Large intestine (tissue), 3 donors: ENCODE data around the gene ZDHHC14. TPM values are rescaled to one million over a fixed set of nuclear protein-coding genes. Genes with fewer than 3 reads are reported as not detected.

ENCODE experiments used
- DNase-seq, 2 donors: peaks; one replicate each; pipeline versions ENCODE4 v3.0.0 to v3.0.0-alpha.2; 2013
- H3K27ac ChIP-seq: one replicate; pipeline ENCODE4 v1.5.1; 2013; ENCODE audit warnings: low read length
- H3K27me3 ChIP-seq: 2 replicates; pipeline ENCODE4 v1.6.1; 2013; ENCODE audit warnings: low read length; ENCODE audit not compliant: control insufficient read depth, insufficient read depth
- H3K36me3 ChIP-seq: 2 replicates; pipeline ENCODE4 v1.6.1; 2013; ENCODE audit warnings: low read length; ENCODE audit not compliant: control insufficient read depth, insufficient read depth
- H3K4me1 ChIP-seq: one replicate; pipeline ENCODE4 v1.6.1; 2013; ENCODE audit warnings: low read length; ENCODE audit not compliant: control insufficient read depth, insufficient read depth
- H3K4me3 ChIP-seq: one replicate; pipeline ENCODE4 v1.5.1; 2013; ENCODE audit warnings: low read length
- H3K9me3 ChIP-seq: one replicate; pipeline ENCODE4 v1.6.1; 2013; ENCODE audit warnings: mild to moderate bottlenecking, low read depth, low read length, moderate library complexity; ENCODE audit not compliant: control insufficient read depth
- WGBS: methylation state at CpG from one replicate; pipeline ENCODE4 v1.1.5; 2013; ENCODE audit warnings: low lambda C conversion rate; ENCODE audit not compliant: insufficient coverage; 5-methylcytosine and 5-hydroxymethylcytosine counted together
- polyA plus RNA-seq: library from polyadenylated mRNA; unstranded; fragments of 120-200 nt; gene quantifications from one replicate; pipeline ENCODE4 v1.2.1, GENCODE V29; 2013

The ZDHHC14 gene
- polyA plus RNA-seq, 1 donor, result 26.5 TPM

DNA sequence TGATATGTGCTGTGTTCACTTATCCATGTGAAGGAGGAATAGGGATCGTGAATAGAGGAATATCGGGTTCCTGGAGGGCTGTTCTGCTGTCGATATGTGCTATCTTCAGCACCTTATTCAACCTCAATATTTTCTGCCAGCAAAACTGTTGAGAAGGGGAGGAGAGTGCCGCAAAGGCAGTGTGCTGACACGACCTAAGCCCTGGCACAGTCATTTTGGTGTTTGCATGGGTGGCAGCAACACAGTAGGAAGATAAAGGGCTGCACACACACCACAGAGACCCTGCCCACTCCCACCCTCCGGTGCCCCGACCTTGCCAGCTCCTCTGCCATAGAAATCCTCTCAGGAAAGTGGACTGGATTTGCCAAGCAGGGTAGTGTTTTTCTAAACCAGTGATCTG, 47.0 kb downstream of the ZDHHC14 start:
- Histone ChIP-seq H3K27me3 (no peaks in the 10 kb centered on the region), H3K36me3 (no peaks in the 10 kb centered on the region), H3K4me3 (no peak overlapping the region), H3K4me1 (peaks cover 25% of the 10 kb centered on the region), H3K27ac (no peak overlapping the region), H3K9me3 (no peaks in the 10 kb centered on the region)
- WGBS, result no CpG with 5 or more reads among the region's 7 CpGs
- no peak for DNase-seq

GRCh38 chr6:157428427-157429202, 47.6 kb downstream of the ZDHHC14 start:
- no CpG with 5 or more reads among the region's 21 CpGs for WGBS
- Histone ChIP-seq H3K36me3 (no peaks in the 10 kb centered on the region), H3K27me3 (no peaks in the 10 kb centered on the region), H3K27ac (peak overlapping the region; percentile 47), H3K4me1 (peaks cover 27% of the 10 kb centered on the region), H3K4me3 (no peak overlapping the region), H3K9me3 (no peaks in the 10 kb centered on the region)
- DNase-seq, result peak; percentile 68 to 79

DNA sequence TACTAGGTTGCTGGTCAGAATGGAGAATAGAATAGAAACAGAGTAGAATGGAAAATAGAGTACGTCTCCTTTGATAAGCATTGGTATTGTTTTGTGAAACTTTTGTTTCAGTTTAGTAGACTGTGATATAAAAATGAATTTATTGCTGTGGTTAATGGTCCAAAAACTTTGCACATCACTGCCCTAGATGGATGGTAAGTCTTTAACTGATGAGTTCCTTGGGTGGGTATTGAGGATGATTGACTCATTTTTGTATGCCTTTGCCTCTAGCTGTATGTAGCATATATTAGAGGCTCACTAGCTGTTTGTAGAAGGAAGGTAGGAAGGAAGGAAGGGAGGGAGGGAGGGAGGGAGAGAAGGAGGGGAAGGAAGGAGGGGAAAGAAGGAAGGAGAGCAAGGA, 48.3 kb downstream of the ZDHHC14 start:
- Histone ChIP-seq H3K4me1 (peaks cover 23% of the 10 kb centered on the region), H3K4me3 (no peak overlapping the region), H3K9me3 (no peaks in the 10 kb centered on the region), H3K27me3 (no peaks in the 10 kb centered on the region), H3K36me3 (no peaks in the 10 kb centered on the region), H3K27ac (no peak overlapping the region)
- WGBS, result 86% methylated on average over 1 of the region's 1 CpG
- DNase-seq, result no peak

- no CpG with 5 or more reads among the region's 3 CpGs for WGBS
- no peak for DNase-seq
- H3K36me3 ChIP-seq, result no peaks in the 10 kb centered on the region
- peaks cover 18% of the 10 kb centered on the region for H3K4me1 ChIP-seq
- H3K27me3 ChIP-seq, result no peaks in the 10 kb centered on the region
- H3K4me3 ChIP-seq, result no peak overlapping the region
- no peak overlapping the region for H3K27ac ChIP-seq
- no peaks in the 10 kb centered on the region for H3K9me3 ChIP-seq
Measured at GRCh38 chr6:157430834-157431233, 49.8 kb downstream of the ZDHHC14 start.

GRCh38 chr6:157432231-157432891, 51.4 kb downstream of the ZDHHC14 start:
- Histone ChIP-seq H3K36me3 (no peaks in the 10 kb centered on the region), H3K27ac (no peak overlapping the region), H3K9me3 (no peaks in the 10 kb centered on the region), H3K4me1 (peaks cover 18% of the 10 kb centered on the region), H3K27me3 (no peaks in the 10 kb centered on the region), H3K4me3 (no peak overlapping the region)
- WGBS, result no CpG with 5 or more reads among the region's 7 CpGs
- DNase-seq, result no peak

- no peaks in the 10 kb centered on the region for H3K9me3 ChIP-seq
- WGBS, result 100% methylated on average over 1 of the region's 11 CpGs
- H3K4me1 ChIP-seq, result peaks cover 17% of the 10 kb centered on the region
- DNase-seq, result no peak
- H3K4me3 ChIP-seq, result no peak overlapping the region
- no peaks in the 10 kb centered on the region for H3K36me3 ChIP-seq
- H3K27ac ChIP-seq, result no peak overlapping the region
- H3K27me3 ChIP-seq, result no peaks in the 10 kb centered on the region
Measured at GRCh38 chr6:157432892-157433265, 51.9 kb downstream of the ZDHHC14 start.

- no CpG with 5 or more reads among the region's 3 CpGs for WGBS
- DNase-seq, result peak in 1 of 2 donors; percentile 41
- H3K27ac ChIP-seq, result peak overlapping the region; percentile 25
Measured at GRCh38 chr6:157433678-157434081, 52.7 kb downstream of the ZDHHC14 start.

GRCh38 chr6:157434349-157435033, 53.5 kb downstream of the ZDHHC14 start:
- Histone ChIP-seq H3K9me3 (no peaks in the 10 kb centered on the region), H3K27me3 (no peaks in the 10 kb centered on the region), H3K4me1 (peaks cover 13% of the 10 kb centered on the region), H3K36me3 (no peaks in the 10 kb centered on the region), H3K27ac (no peak overlapping the region), H3K4me3 (no peak overlapping the region)
- WGBS, result no CpG with 5 or more reads among the region's 13 CpGs
- no peak for DNase-seq

More at GRCh38 chr6:157433678-157434081, 52.7 kb downstream of the ZDHHC14 start:
- H3K36me3 ChIP-seq, result no peaks in the 10 kb centered on the region
- H3K9me3 ChIP-seq, result no peaks in the 10 kb centered on the region
- H3K4me1 ChIP-seq, result peaks cover 13% of the 10 kb centered on the region
- no peak overlapping the region for H3K4me3 ChIP-seq
- no peaks in the 10 kb centered on the region for H3K27me3 ChIP-seq

DNA sequence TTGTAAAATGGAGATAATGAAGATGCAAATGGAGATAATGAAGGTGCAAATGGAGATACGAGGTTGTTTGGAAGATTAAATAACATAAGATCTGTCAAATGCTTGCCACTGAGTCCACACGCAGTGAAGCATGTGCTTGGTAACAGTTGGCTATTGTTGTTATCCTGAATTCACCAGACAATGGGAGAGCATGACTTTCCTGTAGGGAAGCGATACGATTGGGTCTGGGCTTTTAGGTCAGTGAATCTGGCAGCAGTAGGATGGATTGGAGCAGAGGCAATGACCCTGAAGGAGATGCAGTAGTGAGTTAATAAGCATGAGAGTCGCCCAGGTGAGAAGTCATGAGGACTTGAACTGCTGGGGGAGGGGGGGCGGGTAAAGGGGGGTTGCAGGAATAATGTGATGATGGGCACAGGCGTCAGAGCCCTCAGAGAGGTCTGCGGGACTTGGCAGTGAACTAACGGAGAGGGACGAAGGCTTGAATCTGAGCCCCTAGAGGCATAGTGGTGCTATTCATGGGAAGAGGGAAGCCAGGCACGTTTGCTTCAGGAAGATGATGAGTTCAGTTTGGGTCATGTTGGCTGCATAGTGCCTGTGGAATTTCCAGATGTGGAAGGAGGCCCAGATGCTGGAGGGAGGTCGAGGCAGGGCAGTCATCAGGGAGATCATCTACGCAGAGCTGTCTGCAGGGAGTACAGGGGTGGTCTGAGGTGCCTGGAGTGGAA, 55.4 kb downstream of the ZDHHC14 start:
- Histone ChIP-seq H3K9me3 (no peaks in the 10 kb centered on the region), H3K4me3 (no peak overlapping the region), H3K27me3 (no peaks in the 10 kb centered on the region), H3K27ac (no peak overlapping the region), H3K36me3 (no peaks in the 10 kb centered on the region), H3K4me1 (peaks cover 13% of the 10 kb centered on the region)
- WGBS, result no CpG with 5 or more reads among the region's 13 CpGs
- no peak for DNase-seq

DNA sequence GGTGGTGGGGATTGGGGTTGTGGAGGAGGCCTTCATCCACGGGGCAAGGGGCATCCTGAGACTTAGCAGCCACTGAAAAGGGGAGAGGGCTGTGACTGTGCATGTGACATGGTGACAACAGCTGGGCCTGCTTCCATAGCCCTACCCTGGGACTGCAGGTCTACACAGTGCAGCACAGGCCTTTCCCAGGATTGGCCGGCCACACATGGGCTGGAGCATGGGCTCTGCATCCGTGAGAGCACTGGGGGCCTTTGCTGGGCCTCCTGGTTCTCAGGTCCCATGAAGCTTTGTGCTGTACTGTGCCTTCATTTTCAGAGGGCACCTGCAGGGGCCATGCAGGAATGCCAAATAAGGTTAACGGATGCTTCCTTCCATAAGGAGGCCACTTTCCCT, 56.0 kb downstream of the ZDHHC14 start:
- no peaks in the 10 kb centered on the region for H3K27me3 ChIP-seq
- no peak overlapping the region for H3K4me3 ChIP-seq
- H3K9me3 ChIP-seq, result no peaks in the 10 kb centered on the region
- DNase-seq, result no peak
- no peaks in the 10 kb centered on the region for H3K36me3 ChIP-seq
- H3K4me1 ChIP-seq, result peaks cover 12% of the 10 kb centered on the region
- no peak overlapping the region for H3K27ac ChIP-seq
- no CpG with 5 or more reads among the region's 4 CpGs for WGBS
